ENCODE data around the gene FMN2. TPM values are rescaled to one million over a fixed set of nuclear protein-coding genes. Genes with fewer than 3 reads are reported as not detected.

The FMN2 gene
- total RNA-seq, 1 experiment from 2014 or later: 0.59 TPM

DNA sequence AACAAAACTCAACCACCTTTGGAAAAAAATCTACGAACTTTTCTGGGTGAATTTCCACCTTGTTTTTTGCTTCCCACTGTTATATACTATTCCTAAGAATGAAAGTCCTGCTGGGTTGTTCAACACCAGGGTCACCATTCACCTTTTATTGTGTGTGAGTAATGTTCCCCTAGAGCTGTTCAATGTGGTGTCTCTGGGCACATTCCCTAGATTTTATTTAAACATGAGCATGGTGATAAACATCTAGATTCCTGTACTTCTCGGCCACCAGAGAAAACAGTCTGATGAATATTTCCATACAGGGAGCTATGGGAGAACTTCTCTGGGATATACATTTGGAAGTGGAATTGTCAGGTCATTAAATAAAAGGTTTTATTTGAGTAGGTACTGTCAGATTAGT is 13.0 kb downstream of the FMN2 start:
- Histone ChIP-seq H2BK20ac (ENCODE audit: low read depth, low read length, poor library complexity, severe bottlenecking) (no peak overlapping the region), H3K4me2 (ENCODE audit: insufficient read depth, insufficient read length, low read length) (no peak overlapping the region), H4K5ac (ENCODE audit: insufficient read length, low read depth, low read length) (no peak overlapping the region), H3K23ac (ENCODE audit: insufficient read length, low read depth, low read length) (no peak overlapping the region), H3K79me1 (ENCODE audit: insufficient read depth, low read depth, low read length, poor library complexity, severe bottlenecking) (no peaks in the 10 kb centered on the region), H3K56ac (ENCODE audit: insufficient read length, low read depth, low read length) (no peak overlapping the region), H3K18ac (ENCODE audit: insufficient read length, low read depth, low read length) (no peak overlapping the region), H3K9me3 (ENCODE audit: control insufficient read depth, low read depth, low read length) (no peaks in the 10 kb centered on the region), H4K8ac (replicated peaks; ENCODE audit: insufficient read length, low read depth, low read length) (no peak overlapping the region), H3K14ac (ENCODE audit: insufficient read depth, low read length) (no peak overlapping the region), H2BK120ac (ENCODE audit: low read depth, low read length, poor library complexity, severe bottlenecking) (no peak overlapping the region), H3K9ac (ENCODE audit: extremely low read depth, insufficient read length, low read length) (no peak overlapping the region), H4K91ac (ENCODE audit: insufficient read length, low read depth, low read length) (no peak overlapping the region), H3K27me3 (ENCODE audit: insufficient read depth, low read length) (no peaks in the 10 kb centered on the region), H3K27ac (ENCODE audit: insufficient read length, low read depth, low read length) (no peak overlapping the region), H2BK5ac (ENCODE audit: insufficient read length, low read length) (no peak overlapping the region), H3K4me1 (ENCODE audit: insufficient read depth, low read length) (no peaks in the 10 kb centered on the region; the same call in 1 of the 2 replicates), H3T11ph (ENCODE audit: low read length) (no peak overlapping the region), H2AK5ac (ENCODE audit: insufficient read length, low read length) (no peak overlapping the region), H2BK15ac (ENCODE audit: low read depth, low read length) (no peak overlapping the region), H2AFZ (ENCODE audit: low read length) (no peak overlapping the region), H3K4ac (ENCODE audit: low read depth, low read length) (no peak overlapping the region), H3K79me2 (ENCODE audit: insufficient read depth, low read length) (no peaks in the 10 kb centered on the region), H3K23me2 (ENCODE audit: insufficient read length, low read depth, low read length, poor library complexity, severe bottlenecking) (no peaks in the 10 kb centered on the region), H2BK12ac (ENCODE audit: insufficient read length, low read depth, low read length) (no peak overlapping the region), H4K20me1 (ENCODE audit: control insufficient read depth, insufficient read depth, insufficient read length) (no peaks in the 10 kb centered on the region)
- TF ChIP-seq, protein P1, sequence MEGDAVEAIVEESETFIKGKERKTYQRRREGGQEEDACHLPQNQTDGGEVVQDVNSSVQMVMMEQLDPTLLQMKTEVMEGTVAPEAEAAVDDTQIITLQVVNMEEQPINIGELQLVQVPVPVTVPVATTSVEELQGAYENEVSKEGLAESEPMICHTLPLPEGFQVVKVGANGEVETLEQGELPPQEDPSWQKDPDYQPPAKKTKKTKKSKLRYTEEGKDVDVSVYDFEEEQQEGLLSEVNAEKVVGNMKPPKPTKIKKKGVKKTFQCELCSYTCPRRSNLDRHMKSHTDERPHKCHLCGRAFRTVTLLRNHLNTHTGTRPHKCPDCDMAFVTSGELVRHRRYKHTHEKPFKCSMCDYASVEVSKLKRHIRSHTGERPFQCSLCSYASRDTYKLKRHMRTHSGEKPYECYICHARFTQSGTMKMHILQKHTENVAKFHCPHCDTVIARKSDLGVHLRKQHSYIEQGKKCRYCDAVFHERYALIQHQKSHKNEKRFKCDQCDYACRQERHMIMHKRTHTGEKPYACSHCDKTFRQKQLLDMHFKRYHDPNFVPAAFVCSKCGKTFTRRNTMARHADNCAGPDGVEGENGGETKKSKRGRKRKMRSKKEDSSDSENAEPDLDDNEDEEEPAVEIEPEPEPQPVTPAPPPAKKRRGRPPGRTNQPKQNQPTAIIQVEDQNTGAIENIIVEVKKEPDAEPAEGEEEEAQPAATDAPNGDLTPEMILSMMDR (conservative IDR thresholded peaks at IDR 0.05): no peak
- Mint-ChIP-seq H3K36me3 (ENCODE audit: insufficient read depth in 1 of 3, low read depth in 3 of 3) (no peaks in the 10 kb centered on the region), H3K27ac (no peak overlapping the region), H3K9me3 (no peaks in the 10 kb centered on the region), H3K4me1 (peaks cover 10 to 15% of the 10 kb centered on the region in 2 experiments), H3K27me3 (ENCODE audit: low read depth) (no peaks in the 10 kb centered on the region), H3K4me3 (no peak overlapping the region)
- no peak for DNase-seq
- no CpG with 5 or more reads among the region's 2 CpGs for WGBS (ENCODE audit: extremely low coverage, insufficient read length, low lambda C conversion rate)
